ENCODE measurements around the gene SH3YL1.

DNA sequence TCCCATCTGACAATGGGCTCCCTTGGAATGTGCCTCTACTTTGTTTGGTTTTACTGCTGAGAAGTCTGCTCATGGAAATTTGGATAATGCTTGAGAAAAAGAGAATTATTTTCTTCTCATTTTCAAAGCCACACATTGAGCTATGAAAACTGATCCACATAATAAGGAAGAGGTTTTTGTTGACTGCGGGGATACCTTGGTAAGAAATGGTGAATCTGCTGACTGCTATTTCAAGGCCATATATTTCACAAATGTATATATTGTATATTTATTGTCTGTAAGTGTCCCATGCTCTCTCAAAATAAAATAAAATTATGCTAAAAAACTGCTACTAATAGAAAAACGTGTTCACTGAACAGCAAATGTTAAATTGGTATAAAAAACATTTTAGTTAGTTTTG lies 15.1 kb downstream of the SH3YL1 start:
- TF ChIP-seq BHLHE40 (IDR thresholded peaks at IDR 0.05; ENCODE audit: borderline replicate concordance) (no peak), SP1 (IDR thresholded peaks at IDR 0.05) (no peak), FOXM1 (IDR thresholded peaks at IDR 0.05; ENCODE audit: borderline replicate concordance) (no peak), ELF4 (IDR thresholded peaks at IDR 0.05) (no peak), ARNT (IDR thresholded peaks at IDR 0.05) (no peak), NFRKB (IDR thresholded peaks at IDR 0.05) (no peak), FOXA1 (IDR thresholded peaks at IDR 0.05) (no peak), SUZ12 (IDR thresholded peaks at IDR 0.05) (no peak), ZNF384 (IDR thresholded peaks at IDR 0.05) (no peak), HDGF (IDR thresholded peaks at IDR 0.05; ENCODE audit: borderline replicate concordance) (no peak)
- TF ChIP-seq, protein P1, sequence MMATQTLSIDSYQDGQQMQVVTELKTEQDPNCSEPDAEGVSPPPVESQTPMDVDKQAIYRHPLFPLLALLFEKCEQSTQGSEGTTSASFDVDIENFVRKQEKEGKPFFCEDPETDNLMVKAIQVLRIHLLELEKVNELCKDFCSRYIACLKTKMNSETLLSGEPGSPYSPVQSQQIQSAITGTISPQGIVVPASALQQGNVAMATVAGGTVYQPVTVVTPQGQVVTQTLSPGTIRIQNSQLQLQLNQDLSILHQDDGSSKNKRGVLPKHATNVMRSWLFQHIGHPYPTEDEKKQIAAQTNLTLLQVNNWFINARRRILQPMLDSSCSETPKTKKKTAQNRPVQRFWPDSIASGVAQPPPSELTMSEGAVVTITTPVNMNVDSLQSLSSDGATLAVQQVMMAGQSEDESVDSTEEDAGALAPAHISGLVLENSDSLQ (IDR thresholded peaks at IDR 0.05): no peak
